AG04449 (cell line): Measurements from ENCODE around the gene CEP131.

Experiments used
- CTCF ChIA-PET: fragments of 350-600 bp; formaldehyde crosslinking; extraction: SDS; loops from one replicate; lab custom pipeline; 2021; ENCODE audit warnings: antibody characterized with exemption; lab: Yijun Ruan, JAX
- POLR2A ChIA-PET: fragments of 400-600, 350-600 bp; formaldehyde crosslinking; extraction: SDS; loops from one replicate; lab custom pipeline; 2020; ENCODE audit warnings: antibody characterized with exemption, inconsistent platforms; lab: Yijun Ruan, JAX
- DNase-seq: peaks from one replicate; pipeline ENCODE4 v3.0.0-alpha.2; 2010; ENCODE audit warnings: low read depth, low spot score
- H3K4me3 ChIP-seq: 2 replicates; pipeline ENCODE4 v1.5.1; 2011; ENCODE audit warnings: low read depth, mild to moderate bottlenecking, control low read depth, low read length
- TF ChIP-seq, protein P1 (sequence below): IDR thresholded peaks from one replicate; pipeline ENCODE4 v1.5.1; 2011; ENCODE audit warnings: mild to moderate bottlenecking, moderate library complexity, low read length, control low read depth, inconsistent platforms; ENCODE audit not compliant: insufficient read depth; ENCODE audit errors: missing control alignments

Gene CEP131

DNA sequence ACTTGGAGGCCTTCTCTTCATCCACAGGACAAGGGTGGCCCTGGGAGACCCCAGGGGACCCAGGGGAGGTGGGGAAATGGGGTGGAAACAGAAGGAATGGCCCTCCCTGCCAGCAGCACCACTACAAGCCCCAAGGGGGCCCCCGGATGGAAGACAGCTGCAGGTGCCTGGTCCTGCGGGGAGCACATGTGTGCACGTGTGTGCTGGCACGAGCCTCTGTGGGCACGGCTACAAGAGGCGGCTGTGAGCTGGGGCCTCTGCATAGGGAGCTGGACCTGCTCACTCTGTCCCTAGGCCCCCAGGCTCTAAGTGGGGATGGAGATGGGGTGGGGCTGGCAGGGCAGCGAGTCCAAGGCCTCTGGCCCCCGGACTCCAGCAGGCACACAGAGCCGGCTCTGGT lies 43.5 kb downstream of the CEP131 start:
- DNase-seq = no peak
- ChIA-PET POLR2A (no interaction called here), CTCF (interaction anchor here (0.6 to 1.6 kb wide), 2 partner anchors 22 to 37 kb away, joined by 3 to 5 read pairs; no protein-coding TSS in a partner anchor)
- TF ChIP-seq, protein P1, sequence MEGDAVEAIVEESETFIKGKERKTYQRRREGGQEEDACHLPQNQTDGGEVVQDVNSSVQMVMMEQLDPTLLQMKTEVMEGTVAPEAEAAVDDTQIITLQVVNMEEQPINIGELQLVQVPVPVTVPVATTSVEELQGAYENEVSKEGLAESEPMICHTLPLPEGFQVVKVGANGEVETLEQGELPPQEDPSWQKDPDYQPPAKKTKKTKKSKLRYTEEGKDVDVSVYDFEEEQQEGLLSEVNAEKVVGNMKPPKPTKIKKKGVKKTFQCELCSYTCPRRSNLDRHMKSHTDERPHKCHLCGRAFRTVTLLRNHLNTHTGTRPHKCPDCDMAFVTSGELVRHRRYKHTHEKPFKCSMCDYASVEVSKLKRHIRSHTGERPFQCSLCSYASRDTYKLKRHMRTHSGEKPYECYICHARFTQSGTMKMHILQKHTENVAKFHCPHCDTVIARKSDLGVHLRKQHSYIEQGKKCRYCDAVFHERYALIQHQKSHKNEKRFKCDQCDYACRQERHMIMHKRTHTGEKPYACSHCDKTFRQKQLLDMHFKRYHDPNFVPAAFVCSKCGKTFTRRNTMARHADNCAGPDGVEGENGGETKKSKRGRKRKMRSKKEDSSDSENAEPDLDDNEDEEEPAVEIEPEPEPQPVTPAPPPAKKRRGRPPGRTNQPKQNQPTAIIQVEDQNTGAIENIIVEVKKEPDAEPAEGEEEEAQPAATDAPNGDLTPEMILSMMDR = no peak
- no peak overlapping the region for H3K4me3 ChIP-seq

DNA sequence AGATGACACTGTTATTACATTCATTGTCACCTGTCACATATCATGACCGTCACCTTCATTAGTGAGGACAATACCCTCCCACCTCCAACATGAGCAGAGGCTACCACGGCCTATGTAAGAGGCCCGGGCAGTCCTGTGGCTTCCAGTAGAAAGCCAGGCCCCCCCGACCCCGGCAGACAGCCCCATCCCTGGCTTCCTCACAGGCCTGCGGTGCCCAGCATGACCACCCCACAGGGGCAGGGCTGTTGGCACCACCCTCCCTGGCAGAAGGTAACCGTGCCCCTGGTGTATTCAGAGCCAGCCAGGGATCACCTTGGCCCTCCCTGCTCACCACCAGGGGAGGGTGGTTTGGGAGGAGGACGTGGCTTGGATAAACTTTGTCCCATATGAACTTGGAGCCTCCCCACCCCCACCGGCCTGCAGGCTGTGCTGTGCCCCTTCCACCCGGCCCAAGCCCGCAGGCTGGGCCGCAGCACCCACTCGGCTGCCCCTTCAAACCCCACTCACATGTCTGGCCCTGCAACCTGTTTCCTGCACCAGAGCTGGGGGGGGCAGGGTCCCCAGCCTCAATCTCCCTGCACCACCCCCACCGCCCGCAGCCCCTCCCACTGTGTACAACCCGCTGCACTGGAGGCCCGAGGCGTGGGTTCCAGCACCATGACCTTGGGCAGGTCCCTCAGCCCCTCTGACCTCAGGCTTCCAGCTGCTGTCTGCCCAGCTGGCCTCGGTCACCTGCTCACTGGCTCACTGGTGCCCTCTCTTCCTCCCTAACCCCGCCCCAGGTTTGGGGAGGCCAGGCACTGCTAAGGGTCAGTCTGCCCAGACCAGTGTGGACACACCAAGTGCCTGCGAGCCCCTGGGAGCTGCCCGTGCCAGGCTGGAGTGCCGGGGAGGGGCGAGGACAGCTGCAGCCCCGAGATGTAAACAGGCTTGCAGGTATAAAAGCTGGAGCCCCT lies 44.4 kb downstream of the CEP131 start:
- POLR2A ChIA-PET = no interaction called here
- CTCF ChIA-PET = interaction anchor here (1.6 kb wide), 1 partner anchor 36 kb away, joined by 5 read pairs; no protein-coding TSS in a partner anchor

DNA sequence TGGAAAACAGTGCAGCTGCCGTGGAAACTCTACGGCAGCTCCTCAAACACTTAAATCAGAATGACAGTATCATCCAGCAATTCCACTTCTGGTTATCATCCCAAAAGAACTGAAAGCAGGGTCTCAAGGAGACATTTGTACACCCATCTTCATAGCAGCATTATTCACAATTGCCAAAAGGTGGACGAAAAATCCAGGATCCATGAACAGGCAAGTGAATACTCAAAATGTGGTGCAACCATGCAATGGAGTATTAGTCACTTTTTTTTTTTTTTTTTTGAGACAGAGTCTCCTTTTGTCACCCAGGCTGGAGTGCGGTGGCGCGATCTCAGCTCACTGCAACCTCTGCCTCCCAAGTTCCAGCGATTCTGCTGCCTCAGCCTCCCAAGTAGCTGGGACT lies 46.1 kb downstream of the CEP131 start:
- POLR2A ChIA-PET = no interaction called here

More for the DNA sequence above, 44.4 kb downstream of the CEP131 start:
- no peak for DNase-seq
- no peak overlapping the region for H3K4me3 ChIP-seq
- TF ChIP-seq, protein P1 = no peak

DNA sequence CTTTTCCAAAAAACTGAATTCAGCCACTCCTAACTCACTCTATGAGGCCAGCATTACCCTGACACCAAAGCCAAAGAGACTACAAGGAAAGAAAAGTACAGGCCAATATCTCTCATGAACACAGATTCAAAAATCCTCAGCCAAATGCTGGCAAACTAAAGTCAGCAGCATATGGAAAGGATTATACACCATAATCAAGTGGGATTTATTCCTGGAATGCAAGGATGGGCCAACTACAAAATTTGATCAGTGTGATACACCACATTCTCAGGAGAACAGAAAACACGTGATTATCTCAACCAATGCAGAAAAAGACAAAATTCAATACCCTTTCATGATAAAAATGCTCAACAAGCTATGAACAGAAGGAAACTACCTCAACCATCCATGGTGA lies 49.0 kb downstream of the CEP131 start:
- ChIA-PET POLR2A (no interaction called here), CTCF (no interaction called here)
- no peak overlapping the region for H3K4me3 ChIP-seq
- DNase-seq = no peak
- TF ChIP-seq, protein P1 = no peak

More for the DNA sequence above, 46.1 kb downstream of the CEP131 start:
- DNase-seq = no peak
- TF ChIP-seq, protein P1 = no peak
- CTCF ChIA-PET = no interaction called here
- no peak overlapping the region for H3K4me3 ChIP-seq

DNA sequence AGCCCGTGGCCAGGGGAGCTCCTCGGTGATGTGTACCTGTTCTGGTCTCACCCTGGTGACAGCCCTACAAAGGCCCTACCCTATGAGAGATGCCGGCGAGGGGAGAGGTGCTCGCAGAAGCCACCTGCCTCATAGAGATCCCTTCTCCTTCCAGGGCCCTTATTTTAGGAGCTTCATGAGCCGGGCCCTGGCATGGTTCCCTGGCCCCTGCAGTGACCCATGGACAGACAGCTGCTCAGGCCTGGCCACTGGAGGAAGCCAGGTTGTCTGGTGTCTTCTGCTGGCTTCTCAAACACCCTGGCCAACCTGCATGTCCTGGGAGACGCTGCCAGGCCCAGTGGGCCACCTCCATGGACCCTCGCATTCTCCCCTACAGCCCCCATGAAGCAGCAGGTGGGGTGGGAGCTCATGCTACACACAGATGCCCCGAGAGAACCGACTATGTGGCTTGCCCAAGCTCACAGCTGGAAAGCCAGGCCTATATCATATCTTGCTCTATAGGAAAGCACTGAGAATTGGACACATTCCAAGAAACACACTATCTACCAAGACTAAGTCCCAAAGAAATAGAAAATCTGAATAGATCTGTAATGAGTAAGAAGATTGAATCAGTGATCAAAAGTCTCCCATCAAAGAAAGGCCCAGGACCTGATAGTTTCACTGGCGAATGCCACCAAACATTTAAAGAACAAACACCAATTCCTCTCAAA lies 49.6 kb downstream of the CEP131 start:
- no peak for DNase-seq
- TF ChIP-seq, protein P1 = no peak
- H3K4me3 ChIP-seq = no peak overlapping the region
- ChIA-PET CTCF (interaction anchor here (1.0 to 2.2 kb wide), 3 partner anchors 27 to 71 kb away, joined by 3 to 8 read pairs (median 3); no protein-coding TSS in a partner anchor), POLR2A (no interaction called here)
